ENCODE results near the gene FNDC10. TPM values are rescaled to one million over a fixed set of nuclear protein-coding genes. Genes with fewer than 3 reads are reported as not detected.

FNDC10 gene
- total RNA-seq, 1 experiment from 2014 or later, result 15.2 TPM

- H3K36me3 Mint-ChIP-seq (ENCODE audit: insufficient read depth in 1 of 3, low read depth in 3 of 3), result no peaks in the 10 kb centered on the region
- H3K14ac ChIP-seq (ENCODE audit: insufficient read depth, low read length), result no peak overlapping the region
- H3K4me1 ChIP-seq (ENCODE audit: insufficient read depth, low read length), result no peaks in the 10 kb centered on the region
- no peak overlapping the region for H3K4me2 ChIP-seq (ENCODE audit: insufficient read depth, insufficient read length, low read length)
- no peak overlapping the region for H2BK5ac ChIP-seq (ENCODE audit: insufficient read length, low read length)
- H3T11ph ChIP-seq (ENCODE audit: low read length), result no peak overlapping the region
- no peak for TF ChIP-seq CTCF (conservative IDR thresholded peaks at IDR 0.05)
- H3K9me3 ChIP-seq (ENCODE audit: control insufficient read depth, low read depth, low read length), result no peaks in the 10 kb centered on the region
- H3K9me3 Mint-ChIP-seq, result no peaks in the 10 kb centered on the region
- peak overlapping the region in 1 of 3 experiments; percentile 89; a peak in 1 of 7 replicates for H3K27ac Mint-ChIP-seq
- H3K79me2 ChIP-seq (ENCODE audit: insufficient read depth, low read length), result no peaks in the 10 kb centered on the region
- H4K8ac ChIP-seq (replicated peaks; ENCODE audit: insufficient read length, low read depth, low read length), result no peak overlapping the region
- no peak overlapping the region for H3K27ac ChIP-seq (ENCODE audit: insufficient read length, low read depth, low read length)
- H3K79me1 ChIP-seq (ENCODE audit: insufficient read depth, low read depth, low read length, poor library complexity, severe bottlenecking), result no peaks in the 10 kb centered on the region
- H4K20me1 ChIP-seq (ENCODE audit: control insufficient read depth, insufficient read depth, insufficient read length), result no peaks in the 10 kb centered on the region
- no peak overlapping the region for H2AK5ac ChIP-seq (ENCODE audit: insufficient read length, low read length)
- H3K9ac ChIP-seq (ENCODE audit: extremely low read depth, insufficient read length, low read length), result no peak overlapping the region
- WGBS (ENCODE audit: extremely low coverage, insufficient read length, low lambda C conversion rate), result no CpG with 5 or more reads among the region's 13 CpGs
- H3K18ac ChIP-seq (ENCODE audit: insufficient read length, low read depth, low read length), result no peak overlapping the region
- H3K4ac ChIP-seq (ENCODE audit: low read depth, low read length), result no peak overlapping the region
- H3K27me3 Mint-ChIP-seq (ENCODE audit: low read depth), result peaks cover 49% of the 10 kb centered on the region
- peak overlapping the region; percentile 65 to 83 for H3K4me3 Mint-ChIP-seq
- DNase-seq, result no peak
- no peak overlapping the region for H2BK12ac ChIP-seq (ENCODE audit: insufficient read length, low read depth, low read length)
- H3K23me2 ChIP-seq (ENCODE audit: insufficient read length, low read depth, low read length, poor library complexity, severe bottlenecking), result peaks cover 8% of the 10 kb centered on the region
- H3K23ac ChIP-seq (ENCODE audit: insufficient read length, low read depth, low read length), result no peak overlapping the region
- no peak overlapping the region for H2AFZ ChIP-seq (ENCODE audit: low read length)
- H4K5ac ChIP-seq (ENCODE audit: insufficient read length, low read depth, low read length), result no peak overlapping the region
- no peak overlapping the region for H4K91ac ChIP-seq (ENCODE audit: insufficient read length, low read depth, low read length)
- H3K4me1 Mint-ChIP-seq, result peaks cover 4 to 12% of the 10 kb centered on the region in 2 experiments
- no peak overlapping the region for H3K56ac ChIP-seq (ENCODE audit: insufficient read length, low read depth, low read length)
- H2BK20ac ChIP-seq (ENCODE audit: low read depth, low read length, poor library complexity, severe bottlenecking), result no peak overlapping the region
- H3K27me3 ChIP-seq (ENCODE audit: insufficient read depth, low read length), result no peaks in the 10 kb centered on the region; the same call in 1 of the 2 replicates
- no peak overlapping the region for H2BK120ac ChIP-seq (ENCODE audit: low read depth, low read length, poor library complexity, severe bottlenecking)
- no peak overlapping the region for H2BK15ac ChIP-seq (ENCODE audit: low read depth, low read length)
These were observed 1.3 kb downstream of the FNDC10 start for GRCh38 chr1:1598720-1599029.
